EL (cell line): ENCODE measurements around the gene DERA.

Experiments
- DNase-seq: peaks from one replicate; pipeline ENCODE4 v3.0.0-alpha.2; 2016

The DERA gene

DNA sequence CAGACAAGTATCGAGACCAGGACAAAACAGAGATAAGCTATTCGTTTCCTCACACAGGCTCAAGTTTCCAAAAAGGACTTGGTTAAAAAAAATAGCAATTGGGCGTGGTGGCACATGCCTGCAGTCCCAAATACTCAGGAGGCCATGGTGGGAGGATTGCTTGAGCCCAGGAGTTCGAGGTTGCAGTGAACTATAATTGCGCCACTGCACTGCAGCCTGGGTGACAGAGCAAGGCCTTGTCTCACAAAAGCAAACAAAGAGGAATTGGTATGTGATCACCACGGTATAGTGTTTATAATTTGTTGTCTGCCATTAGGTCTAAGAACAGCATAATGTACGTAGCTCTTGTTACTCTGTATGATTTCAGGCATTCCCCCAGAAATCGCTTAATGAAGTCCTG, 175.3 kb downstream of the DERA start:
- no peak for DNase-seq

DNA sequence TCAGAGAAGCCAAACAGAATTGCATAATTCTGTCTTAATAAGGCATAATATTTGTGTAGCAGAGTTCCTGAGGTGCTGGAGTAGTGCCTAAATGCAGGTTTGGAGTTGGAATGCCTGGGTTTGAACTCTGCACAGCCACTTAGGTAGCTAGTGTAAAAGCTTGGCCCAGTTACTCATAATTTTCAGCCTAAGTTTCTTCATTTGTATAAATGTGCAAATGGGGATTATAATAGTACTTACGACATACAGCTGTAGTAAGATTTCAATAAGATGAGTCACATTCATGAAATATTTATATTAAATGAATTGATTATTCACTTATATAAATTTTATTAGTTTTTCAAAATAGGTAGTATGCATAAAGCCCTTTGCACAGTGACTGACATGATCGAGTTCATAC, 175.8 kb downstream of the DERA start:
- DNase-seq, result no peak
